Prostate gland (tissue), 2 donors: ENCODE data around the gene AKT1.

Experiments used
- CTCF ChIP-seq, 4 experiments: fragments of 200-600 bp in 2 of 4; fragments of 450-650 bp in 2 of 4; sonication (generic) in 2 of 4; IDR thresholded peaks; 1 replicate in 3 of 4; 2 replicates in 1 of 4; pipeline ENCODE4 v1.5.1; 2016 to 2019; ENCODE audit warnings: antibody characterized with exemption in 4 of 4, mild to moderate bottlenecking in 2 of 4, moderate library complexity in 2 of 4
- POLR2A ChIP-seq: fragments of 450-650 bp; IDR thresholded peaks from one replicate; pipeline ENCODE4 v1.6.1; 2016; ENCODE audit warnings: antibody characterized with exemption, mild to moderate bottlenecking
- POLR2AphosphoS5 ChIP-seq: sonication (generic); formaldehyde crosslinking; IDR thresholded peaks from one replicate; pipeline ENCODE4 v1.6.1; 2017; ENCODE audit warnings: antibody characterized with exemption

- TF ChIP-seq CTCF (IDR thresholded peaks at IDR 0.05) (no peak), POLR2A (no peak), POLR2AphosphoS5 (no peak)
Observed at GRCh38 chr14:104793703-104793959, 1.9 kb downstream of the AKT1 start.
